Prostate gland (tissue), 2 donors: ENCODE measurements around the gene LARGE2.

ENCODE experiments used
- CTCF ChIP-seq, 4 experiments: fragments of 200-600 bp in 2 of 4; fragments of 450-650 bp in 2 of 4; sonication (generic) in 2 of 4; IDR thresholded peaks; 1 replicate in 3 of 4; 2 replicates in 1 of 4; pipeline ENCODE4 v1.5.1; 2016 to 2019; ENCODE audit warnings: antibody characterized with exemption in 4 of 4, mild to moderate bottlenecking in 2 of 4, moderate library complexity in 2 of 4
- POLR2A ChIP-seq: fragments of 450-650 bp; IDR thresholded peaks from one replicate; pipeline ENCODE4 v1.6.1; 2016; ENCODE audit warnings: antibody characterized with exemption, mild to moderate bottlenecking

GRCh38 chr11:45937916-45938315, 15.5 kb downstream of the LARGE2 start:
- no peak for TF ChIP-seq POLR2A
- TF ChIP-seq CTCF (IDR thresholded peaks at IDR 0.05): no peak
